Measurements from ENCODE around the gene EHD4.

- TF ChIP-seq POLR2AphosphoS5 (IDR thresholded peaks at IDR 0.05) (no peak), CTCF (IDR thresholded peaks at IDR 0.05) (no peak)
These were observed 36.7 kb upstream of the EHD4 start for GRCh38 chr15:42009022-42009421.
